Measurements from ENCODE around the gene ZFYVE28. TPM values are rescaled to one million over a fixed set of nuclear protein-coding genes. Genes with fewer than 3 reads are reported as not detected.

Gene ZFYVE28
- total RNA-seq, 2 experiments from 2014 or later = 26.2 to 28.0 TPM

GRCh38 chr4:2406920-2407319 is 11.5 kb downstream of the ZFYVE28 start:
- Histone ChIP-seq H3K27me3 (ENCODE audit: control insufficient read depth in 1 of 2, insufficient read depth in 2 of 2, low read length in 2 of 2) (no peaks in the 10 kb centered on the region), H3K4me3 (ENCODE audit: low read length) (no peak overlapping the region), H3K27ac (ENCODE audit: low read depth in 1 of 2, low read length in 2 of 2) (no peak overlapping the region), H3K36me3 (ENCODE audit: insufficient read depth, low read length) (no peaks in the 10 kb centered on the region), H3K9me3 (ENCODE audit: control insufficient read depth in 1 of 2, insufficient read depth in 1 of 2, low read length in 2 of 2) (no peaks in the 10 kb centered on the region), H3K4me1 (ENCODE audit: insufficient read depth, low read length) (peaks cover 54% of the 10 kb centered on the region)
- ChIA-PET POLR2A (interaction anchor here (1.4 kb wide), 1 partner anchor 12 kb away, joined by 4 read pairs; the partner anchor contains the start of gene CFAP99), CTCF (interaction anchor here (0.7 kb wide), 1 partner anchor 10 kb away, joined by 3 read pairs; no protein-coding TSS in a partner anchor)
- DNase-seq = no peak
- TF ChIP-seq CTCF (IDR thresholded peaks at IDR 0.05) = no peak
- intact Hi-C loops (cut with DNase I, micrococcal nuclease) = no loop called here
- no peak overlapping the region for H3K4me3 Mint-ChIP-seq
- H3K27me3 Mint-ChIP-seq = no peaks in the 10 kb centered on the region
- ATAC-seq (ENCODE audit: poor library complexity) = no peak
- H3K36me3 Mint-ChIP-seq (ENCODE audit: low read depth) = no peaks in the 10 kb centered on the region
- H3K4me1 Mint-ChIP-seq (ENCODE audit: low read depth) = peaks cover 57% of the 10 kb centered on the region
- H3K27ac Mint-ChIP-seq = peak overlapping the region; percentile 28
- no peaks in the 10 kb centered on the region for H3K9me3 Mint-ChIP-seq

GRCh38 chr4:2406406-2406805 is 12.0 kb downstream of the ZFYVE28 start:
- Histone ChIP-seq H3K27me3 (ENCODE audit: control insufficient read depth in 1 of 2, insufficient read depth in 2 of 2, low read length in 2 of 2) (no peaks in the 10 kb centered on the region), H3K9me3 (ENCODE audit: control insufficient read depth in 1 of 2, insufficient read depth in 1 of 2, low read length in 2 of 2) (no peaks in the 10 kb centered on the region), H3K36me3 (ENCODE audit: insufficient read depth, low read length) (no peaks in the 10 kb centered on the region), H3K4me3 (ENCODE audit: low read length) (no peak overlapping the region), H3K27ac (ENCODE audit: low read depth in 1 of 2, low read length in 2 of 2) (no peak overlapping the region), H3K4me1 (ENCODE audit: insufficient read depth, low read length) (peaks cover 54% of the 10 kb centered on the region)
- H3K4me3 Mint-ChIP-seq = no peak overlapping the region
- CTCF ChIA-PET = interaction anchor here (0.7 kb wide), 1 partner anchor 9 kb away, joined by 3 read pairs; no protein-coding TSS in a partner anchor
- H3K36me3 Mint-ChIP-seq (ENCODE audit: low read depth) = no peaks in the 10 kb centered on the region
- POLR2A ChIA-PET = interaction anchor here (1.4 kb wide), 1 partner anchor 13 kb away, joined by 4 read pairs; the partner anchor contains the start of gene CFAP99
- ATAC-seq (ENCODE audit: poor library complexity) (no peak), DNase-seq (no peak)
- no peaks in the 10 kb centered on the region for H3K9me3 Mint-ChIP-seq
- TF ChIP-seq CTCF (IDR thresholded peaks at IDR 0.05) = no peak
- no peaks in the 10 kb centered on the region for H3K27me3 Mint-ChIP-seq
- intact Hi-C loops (cut with DNase I, micrococcal nuclease) = no loop called here
- peaks cover 57% of the 10 kb centered on the region for H3K4me1 Mint-ChIP-seq (ENCODE audit: low read depth)
- H3K27ac Mint-ChIP-seq = peak overlapping the region; percentile 28

- Histone ChIP-seq H3K9me3 (ENCODE audit: control insufficient read depth in 1 of 2, insufficient read depth in 1 of 2, low read length in 2 of 2) (peaks cover 0 to 5% of the 10 kb centered on the region in 2 experiments), H3K27me3 (ENCODE audit: control insufficient read depth in 1 of 2, insufficient read depth in 2 of 2, low read length in 2 of 2) (no peaks in the 10 kb centered on the region), H3K36me3 (ENCODE audit: insufficient read depth, low read length) (no peaks in the 10 kb centered on the region), H3K4me1 (ENCODE audit: insufficient read depth, low read length) (peaks cover 35% of the 10 kb centered on the region), H3K4me3 (ENCODE audit: low read length) (no peak overlapping the region), H3K27ac (ENCODE audit: low read depth in 1 of 2, low read length in 2 of 2) (no peak overlapping the region)
- Mint-ChIP-seq H3K27ac (no peak overlapping the region), H3K4me3 (peak overlapping the region; percentile 78), H3K27me3 (no peaks in the 10 kb centered on the region), H3K4me1 (ENCODE audit: low read depth) (peaks cover 42% of the 10 kb centered on the region), H3K36me3 (ENCODE audit: low read depth) (no peaks in the 10 kb centered on the region), H3K9me3 (no peaks in the 10 kb centered on the region)
- DNase-seq (no peak), ATAC-seq (ENCODE audit: poor library complexity) (no peak)
- no peak for TF ChIP-seq CTCF (IDR thresholded peaks at IDR 0.05)
- intact Hi-C loops (cut with DNase I, micrococcal nuclease) = no loop called here
- ChIA-PET POLR2A (interaction anchor here (1.0 to 2.6 kb wide), 5 partner anchors 8 to 141 kb away, joined by 3 to 20 read pairs (median 3); partner anchors contain the start of genes CFAP99, MXD4 and ZFYVE28), CTCF (interaction anchor here (1.3 to 3.3 kb wide), 3 partner anchors 10 to 16 kb away, joined by 3 to 14 read pairs (median 6); partner anchors contain the start of gene CFAP99)
Measured at GRCh38 chr4:2402941-2403340, 15.5 kb downstream of the ZFYVE28 start.

Data from CD4-positive, alpha-beta T cell (primary cell).